22Rv1 (cell line): ENCODE results near the gene TRIM61.

Experiments
- CTCF ChIP-seq: fragments of 450-650 bp; IDR thresholded peaks from 2 replicates; pipeline ENCODE4 v1.5.1; 2017; ENCODE audit warnings: mild to moderate bottlenecking
- ZFX ChIP-seq: fragments of 450-650 bp; IDR thresholded peaks from 2 replicates; pipeline ENCODE4 v1.6.1; 2017; ENCODE audit warnings: antibody characterized with exemption, borderline replicate concordance

DNA sequence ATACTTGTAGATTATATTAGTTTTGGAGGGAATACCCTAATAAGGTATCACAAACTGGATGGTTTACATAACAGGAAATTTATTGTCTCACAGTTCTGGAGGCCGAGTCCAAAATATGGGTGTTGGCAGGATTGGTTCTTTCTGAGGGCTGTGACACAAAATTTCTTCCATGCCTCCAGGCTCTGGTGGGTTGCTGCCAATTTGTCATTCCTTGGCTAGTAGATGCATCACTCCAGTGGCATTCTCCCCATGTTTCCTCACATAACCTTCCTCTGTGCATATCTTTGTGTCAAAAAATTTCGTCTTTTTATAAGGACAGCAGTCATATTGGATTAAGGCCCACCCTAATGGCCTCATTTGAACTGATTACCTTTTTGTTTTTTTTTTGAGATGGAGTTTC lies 51.2 kb downstream of the TRIM61 start:
- TF ChIP-seq CTCF (no peak), ZFX (no peak)
